Stimulated activated CD8-positive, alpha-beta memory T cell treated with anti-CD3 and anti-CD28 coated beads, Interleukin-12 subunit alpha, Interleukin-12 subunit beta, amount 100 ng/mL, for 24 hours (primary cell): ENCODE results near the gene SHMT1.
"Not testable (repeated sequence)": the region's sequence is repeated elsewhere in the genome, so short reads cannot be mapped to it uniquely, and the experiment has no call there.

Experiments used
- DNase-seq: peaks from one replicate; pipeline ENCODE4 v3.0.0-alpha.2; 2020; ENCODE audit errors: extremely low read depth

The SHMT1 gene

DNA sequence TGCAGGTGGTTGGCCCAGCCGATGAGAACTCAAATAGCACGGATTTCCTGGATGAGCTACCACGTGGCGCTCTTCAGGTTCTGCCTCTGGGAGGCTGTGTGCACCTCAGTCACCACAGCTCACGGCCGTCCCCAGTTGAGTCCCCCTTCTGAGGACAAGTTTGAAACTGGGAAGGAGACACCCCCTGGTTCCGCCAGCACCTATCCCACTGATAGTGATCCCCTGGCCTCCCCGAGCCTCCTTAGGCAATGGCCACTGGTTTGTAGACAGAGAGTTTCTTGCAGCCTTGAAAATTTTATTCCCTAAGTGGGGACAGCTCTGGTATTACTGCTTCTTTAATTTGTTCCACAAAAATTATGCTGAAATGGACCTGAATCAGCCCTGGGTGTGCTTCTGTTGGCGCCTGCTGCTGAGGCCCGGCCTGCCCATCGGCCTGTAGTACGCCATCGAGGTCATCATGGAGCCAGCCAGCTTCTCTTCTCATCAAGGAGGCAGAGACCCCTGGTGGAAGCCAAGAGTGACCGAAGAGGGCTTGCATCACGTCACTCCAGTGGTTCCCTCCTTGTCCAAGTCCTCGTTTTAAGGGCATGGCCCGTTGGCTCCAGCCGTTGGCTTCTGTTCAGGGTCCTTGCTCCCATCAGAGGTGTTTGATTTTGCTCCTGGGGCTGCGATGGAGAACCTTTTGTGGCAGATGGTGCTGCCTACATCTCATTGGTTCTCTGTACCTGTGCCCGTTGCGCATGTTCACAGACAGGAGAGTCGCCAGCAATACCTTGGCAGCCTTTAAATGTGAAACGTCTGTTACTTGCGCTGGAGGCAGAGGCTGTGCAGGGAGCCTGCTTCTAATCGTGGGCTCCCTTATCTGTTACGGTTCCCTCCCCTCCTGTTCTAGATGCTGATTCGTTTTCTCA lies 39.0 kb downstream of the SHMT1 start:
- DNase-seq, result no peak

DNA sequence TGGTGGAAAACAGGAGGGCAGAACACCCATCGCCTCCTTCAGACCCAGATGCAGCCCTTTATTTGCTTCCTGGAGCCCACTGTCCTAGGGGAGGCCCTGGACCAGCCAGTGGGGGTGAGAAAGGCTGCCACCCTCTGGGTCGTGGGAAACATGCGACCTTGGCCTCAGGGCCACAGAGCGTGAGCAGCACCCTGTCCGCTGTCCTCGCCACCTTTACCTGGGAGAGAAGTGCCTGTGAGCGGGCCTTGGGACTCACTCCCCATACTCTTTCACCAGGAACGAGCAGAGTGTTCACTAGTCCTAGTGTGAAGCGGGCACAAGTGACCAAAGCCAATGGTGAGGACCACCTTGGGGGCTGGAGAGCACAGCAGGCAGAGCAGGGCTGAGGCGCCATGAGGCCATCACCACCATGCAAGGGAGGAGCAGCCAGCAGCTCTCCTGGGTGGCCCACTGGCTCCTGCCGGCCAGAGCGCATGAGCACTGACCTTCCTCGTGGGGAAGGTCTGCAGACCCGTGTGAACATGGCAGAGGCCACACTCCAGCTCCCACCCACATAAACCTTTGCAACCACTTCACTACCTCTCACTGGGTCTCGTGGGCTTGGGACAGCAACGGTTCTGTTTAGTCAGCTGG lies 39.7 kb downstream of the SHMT1 start:
- no peak for DNase-seq

DNA sequence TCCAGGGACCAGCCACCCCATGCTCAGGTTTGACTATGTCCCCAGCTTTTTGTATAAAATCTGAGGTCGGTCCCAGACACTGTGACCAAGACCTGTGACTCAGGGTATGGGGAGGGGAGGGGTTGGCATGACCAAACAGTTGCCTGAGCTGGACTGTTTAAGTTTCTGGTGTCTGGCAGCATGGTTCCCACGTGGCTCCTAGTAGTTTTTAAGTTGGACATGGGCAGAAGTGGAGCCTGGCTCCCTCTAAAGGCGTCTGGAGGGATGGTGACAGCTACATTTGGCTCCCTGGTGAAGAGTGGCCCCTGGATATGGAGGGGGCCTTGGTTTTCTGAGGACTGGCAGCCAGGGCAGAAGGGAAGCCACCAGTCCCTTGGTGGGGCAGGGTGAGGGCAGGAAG lies 40.3 kb downstream of the SHMT1 start:
- no peak for DNase-seq

DNA sequence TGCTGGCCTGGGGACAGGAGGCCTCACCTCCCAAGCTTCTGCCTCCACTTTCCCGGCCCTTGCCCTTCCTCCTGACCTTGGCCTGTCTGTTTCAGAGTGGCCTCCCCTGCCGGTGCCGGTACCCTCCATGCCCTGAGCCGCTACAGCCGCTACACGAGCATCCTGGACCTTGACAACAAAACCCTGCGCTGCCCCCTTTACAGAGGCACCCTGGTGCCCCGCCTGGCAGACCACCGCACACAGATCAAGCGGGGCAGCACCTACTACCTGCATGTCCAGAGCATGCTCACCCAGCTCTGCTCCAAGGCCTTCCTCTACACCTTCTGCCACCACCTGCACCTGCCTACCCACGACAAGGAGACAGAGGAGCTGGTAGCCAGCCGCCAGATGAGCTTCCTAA lies 40.8 kb downstream of the SHMT1 start:
- no peak for DNase-seq

DNA sequence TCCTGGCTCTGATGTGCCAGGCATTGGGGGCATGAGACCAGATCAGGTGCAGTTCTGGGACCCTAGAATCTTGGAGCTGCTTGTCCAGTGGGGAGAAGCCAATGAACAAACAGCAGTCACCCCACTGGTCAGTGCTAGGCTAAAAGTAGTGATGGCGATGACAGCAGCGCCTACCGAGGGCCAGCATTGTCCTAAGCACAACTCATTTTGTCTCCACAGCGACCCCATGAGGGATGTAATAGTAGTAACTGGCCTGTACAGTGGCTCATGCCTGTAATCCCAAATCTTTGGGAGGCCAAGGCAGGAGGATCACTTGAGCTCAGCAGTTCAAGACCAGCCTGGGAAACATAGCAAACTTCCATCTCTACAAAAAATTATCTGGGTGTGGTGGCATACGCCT lies 42.0 kb downstream of the SHMT1 start:
- no peak for DNase-seq

DNA sequence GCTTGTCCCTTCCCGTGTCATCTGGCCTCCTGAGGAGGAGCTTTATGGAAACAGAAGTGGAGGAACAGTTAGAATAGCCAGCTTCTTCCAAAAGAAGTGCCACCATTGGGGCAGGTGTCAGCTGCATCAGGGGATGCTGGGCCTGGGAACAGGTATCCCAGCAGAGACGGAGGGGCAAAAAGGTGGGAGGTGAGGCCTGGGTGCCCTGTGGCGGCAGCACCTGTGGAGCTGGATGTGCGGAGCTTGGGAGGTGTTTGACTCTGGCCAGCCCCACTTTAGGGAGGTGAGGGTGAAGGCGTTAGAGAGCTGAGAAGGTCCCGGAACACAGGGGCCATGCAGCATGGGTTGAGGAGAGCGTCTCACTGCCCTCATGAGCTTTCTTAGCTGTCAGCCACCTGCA lies 43.0 kb downstream of the SHMT1 start:
- DNase-seq, result no peak

DNA sequence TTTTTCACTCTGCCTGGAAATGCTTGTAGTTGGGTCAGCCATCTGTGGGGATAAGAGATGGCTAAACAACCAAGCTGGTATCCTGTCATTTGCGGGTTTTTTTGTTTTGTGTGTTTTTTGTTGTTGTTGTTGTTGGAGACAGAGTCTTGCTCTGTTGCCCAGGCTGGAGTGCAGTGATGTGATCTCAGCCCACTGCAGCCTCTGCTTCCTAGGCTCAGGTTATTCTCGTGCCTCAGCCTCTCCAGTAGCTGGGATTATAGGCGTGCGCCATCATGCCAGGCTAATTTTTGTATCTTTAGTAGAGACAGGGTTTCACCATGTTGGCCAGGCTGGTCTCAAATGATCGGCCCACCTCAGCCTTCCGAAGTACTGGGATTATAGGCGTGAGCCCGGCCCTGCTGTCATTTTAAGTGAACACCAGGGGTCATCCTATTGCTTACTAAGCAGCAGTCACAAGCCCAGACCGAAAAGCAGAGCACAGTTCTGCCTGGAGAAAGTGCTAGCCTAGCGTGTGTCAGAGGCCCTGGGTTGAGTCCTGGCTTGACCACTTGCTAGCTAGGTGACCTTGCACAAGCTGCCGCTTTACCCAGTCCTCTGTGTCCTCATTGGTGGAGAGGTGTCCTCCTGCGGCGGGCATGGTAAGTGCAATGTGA lies 43.6 kb downstream of the SHMT1 start:
- no peak for DNase-seq

DNA sequence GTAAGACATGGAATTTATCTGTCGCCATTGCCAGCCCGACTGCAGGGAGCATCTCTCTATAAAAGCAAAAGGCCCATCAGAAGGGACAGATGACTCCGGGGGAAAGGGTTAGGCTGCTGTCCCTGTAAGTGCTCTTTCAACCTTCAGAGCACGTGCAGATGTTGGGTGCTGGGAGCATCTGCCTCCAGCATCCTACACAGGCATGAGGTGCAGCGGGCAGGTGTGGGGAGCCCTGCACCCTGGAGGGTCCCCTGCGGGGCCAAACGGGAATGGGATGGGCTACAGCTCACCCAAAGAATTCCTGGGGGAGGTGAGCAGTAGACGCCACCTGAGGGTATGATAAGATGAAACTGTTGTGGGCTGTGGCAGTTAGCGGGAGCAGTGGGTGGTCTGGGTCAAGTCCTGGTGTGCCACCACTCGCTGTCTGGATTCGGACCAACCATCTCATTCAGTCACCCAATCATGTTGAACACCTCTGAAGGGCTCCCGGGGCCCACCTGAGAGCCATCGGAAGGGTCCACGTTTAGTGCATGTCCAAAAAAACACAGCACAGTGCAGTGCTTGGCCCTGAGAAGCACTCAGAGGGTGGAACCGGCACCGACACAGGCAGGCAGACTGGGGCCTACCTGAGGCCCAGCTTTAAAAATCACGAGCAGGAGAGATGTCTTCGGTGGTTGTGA lies 44.4 kb downstream of the SHMT1 start:
- no peak for DNase-seq

DNA sequence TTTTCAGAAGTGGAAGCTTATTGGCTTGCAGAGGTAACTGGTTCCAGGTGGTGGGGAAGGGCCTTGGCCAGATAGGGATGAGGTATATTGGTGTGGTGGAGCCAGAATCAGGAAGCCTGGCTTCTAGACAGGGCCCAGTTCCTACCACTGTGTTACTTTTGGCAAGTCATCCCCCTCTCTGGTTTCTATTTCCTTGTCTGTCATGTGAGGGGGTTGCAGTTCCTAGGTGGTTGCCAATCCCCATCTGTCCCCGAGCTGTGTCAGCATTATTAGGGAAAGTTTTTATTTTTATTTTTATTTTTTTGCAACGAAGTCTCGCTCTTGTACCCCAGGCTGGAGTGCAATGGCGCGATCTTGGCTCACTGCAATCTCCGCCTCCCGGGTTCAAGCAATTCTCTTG lies 45.2 kb downstream of the SHMT1 start:
- DNase-seq, result no peak

DNA sequence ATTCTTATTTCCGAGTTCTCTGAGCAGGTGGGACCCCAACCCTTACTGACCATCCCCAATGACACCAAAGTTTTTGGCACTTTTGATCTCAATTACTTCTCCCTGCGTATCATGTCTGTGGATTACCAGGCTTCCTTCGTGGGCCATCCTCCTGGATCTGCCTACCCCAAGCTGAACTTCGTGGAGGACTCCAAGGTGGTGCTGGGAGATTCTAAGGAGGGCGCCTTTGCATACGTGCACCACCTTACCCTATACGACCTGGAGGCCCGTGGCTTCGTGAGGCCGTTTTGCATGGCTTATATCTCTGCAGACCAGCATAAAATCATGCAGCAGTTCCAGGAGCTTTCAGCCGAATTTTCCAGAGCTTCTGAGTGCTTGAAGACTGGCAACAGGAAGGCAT lies 47.4 kb downstream of the SHMT1 start:
- no peak for DNase-seq

DNA sequence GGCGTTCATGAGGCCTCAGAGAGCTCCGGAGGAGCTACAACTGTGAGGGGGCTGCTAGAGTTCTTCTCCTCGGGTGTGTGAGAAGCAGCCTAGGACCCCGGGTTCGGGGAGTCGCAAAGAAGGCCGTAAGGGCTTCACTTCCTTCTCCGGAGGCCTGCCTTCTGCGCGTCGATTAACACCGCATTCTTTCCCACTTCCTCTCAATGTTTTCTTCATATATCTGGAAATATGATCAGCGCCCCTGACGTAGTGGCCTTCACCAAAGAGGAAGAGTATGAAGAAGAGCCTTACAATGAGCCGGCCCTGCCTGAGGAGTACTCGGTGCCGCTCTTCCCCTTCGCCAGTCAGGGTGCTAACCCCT lies 47.8 kb downstream of the SHMT1 start:
- DNase-seq, result no peak

DNA sequence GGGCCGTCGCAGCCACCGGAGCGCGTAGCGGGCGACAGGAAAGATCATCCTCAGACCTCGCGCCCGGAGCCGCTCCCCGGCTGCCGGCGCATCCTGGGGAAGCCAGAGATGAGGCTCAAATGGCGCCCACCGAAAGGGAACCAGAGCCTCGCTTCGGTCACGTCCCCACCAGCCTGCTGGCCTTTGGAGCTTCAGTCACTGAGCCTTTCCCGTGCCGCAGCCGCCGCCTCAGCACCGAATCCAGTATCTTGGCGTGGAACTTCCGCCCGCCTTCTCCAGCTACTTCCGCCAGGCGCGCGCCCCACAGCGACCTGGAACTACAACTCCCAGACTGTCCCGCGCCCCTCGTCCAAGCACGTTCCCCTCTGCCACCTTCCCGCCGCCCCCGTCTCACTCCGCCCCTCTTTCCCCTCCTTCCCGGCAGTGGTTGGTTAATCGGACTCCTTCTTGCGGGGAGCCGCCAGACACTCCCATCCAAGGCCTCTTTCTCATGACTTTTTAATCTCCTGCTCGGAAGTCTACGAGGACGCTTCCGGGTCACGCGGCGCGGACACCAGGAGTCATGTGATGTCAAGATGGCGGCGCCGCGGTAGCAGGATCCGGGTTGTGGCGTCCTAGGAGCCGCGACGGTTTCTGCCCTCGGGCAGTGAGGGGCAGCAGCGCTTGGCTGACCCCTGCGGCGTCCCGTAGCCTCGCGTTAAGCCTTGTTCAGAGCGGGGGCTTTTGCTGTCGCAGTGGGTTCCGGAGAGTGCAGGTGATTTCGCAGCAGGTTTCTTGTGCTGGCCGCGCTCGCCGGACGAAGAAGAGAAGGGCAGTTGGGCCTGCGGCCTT lies 48.4 kb downstream of the SHMT1 start, which contains the start of the genes SMCR8 and TOP3A:
Gene SMCR8 (plus strand): TSS at position 563 of the 831 bp plus-strand sequence. CDS start 497 bp downstream, outside the sequence.
Gene TOP3A (minus strand): TSS at position 264 of the 831 bp plus-strand sequence. CDS start 216 bp downstream, at position 48.
- DNase-seq, result peak; percentile 97

DNA sequence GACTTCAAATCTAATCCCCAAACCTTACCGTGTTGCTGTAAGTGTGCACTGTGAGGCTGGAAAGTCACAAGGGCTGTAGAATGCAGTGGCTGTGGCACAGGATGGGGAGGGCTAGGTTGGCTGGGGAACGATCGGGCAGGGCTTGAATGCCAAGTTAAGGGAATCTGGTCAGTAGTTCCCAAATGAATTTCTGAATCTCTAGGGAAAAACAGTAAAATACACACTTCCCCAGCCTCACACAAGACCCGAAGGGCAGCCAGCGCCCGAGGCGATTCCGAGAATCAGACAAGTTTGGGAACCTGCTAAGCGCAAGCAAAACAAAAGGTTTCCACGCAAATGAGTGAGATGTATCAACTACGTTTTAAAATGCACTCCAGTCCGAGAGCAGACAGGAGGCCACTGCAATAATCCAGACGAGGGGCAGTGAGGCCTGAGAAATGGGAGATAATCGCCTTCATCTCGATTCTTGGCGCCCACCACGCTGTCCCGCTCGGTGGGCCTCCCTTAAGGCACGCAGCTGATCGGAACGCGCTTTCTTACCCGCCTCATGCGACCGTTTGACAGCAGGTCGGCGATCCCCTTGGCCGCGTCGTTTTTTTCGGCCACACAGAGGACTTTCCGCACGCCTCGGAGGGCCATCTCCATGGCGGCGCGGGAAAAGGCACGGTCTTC lies 49.2 kb downstream of the SHMT1 start:
- DNase-seq, result no peak

DNA sequence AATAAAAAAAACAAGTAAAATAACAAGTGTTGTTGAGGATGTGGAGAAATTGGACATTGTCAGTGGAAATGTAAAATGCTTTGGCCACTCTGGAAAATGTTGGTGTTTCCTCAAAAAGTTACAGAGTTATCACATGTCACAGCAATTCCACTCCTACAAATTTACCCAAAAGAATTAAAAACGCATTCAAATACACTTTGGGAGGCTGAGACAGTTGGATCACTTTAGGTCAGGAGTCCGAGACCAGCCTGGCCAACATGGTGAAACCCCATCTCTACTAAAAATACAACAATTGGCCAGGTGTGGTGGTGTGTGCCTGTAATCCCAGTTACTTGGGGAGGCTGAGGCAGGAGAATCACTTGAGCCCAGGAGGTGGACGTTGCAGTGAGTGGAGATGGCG lies 54.1 kb downstream of the SHMT1 start:
- DNase-seq, result no peak

DNA sequence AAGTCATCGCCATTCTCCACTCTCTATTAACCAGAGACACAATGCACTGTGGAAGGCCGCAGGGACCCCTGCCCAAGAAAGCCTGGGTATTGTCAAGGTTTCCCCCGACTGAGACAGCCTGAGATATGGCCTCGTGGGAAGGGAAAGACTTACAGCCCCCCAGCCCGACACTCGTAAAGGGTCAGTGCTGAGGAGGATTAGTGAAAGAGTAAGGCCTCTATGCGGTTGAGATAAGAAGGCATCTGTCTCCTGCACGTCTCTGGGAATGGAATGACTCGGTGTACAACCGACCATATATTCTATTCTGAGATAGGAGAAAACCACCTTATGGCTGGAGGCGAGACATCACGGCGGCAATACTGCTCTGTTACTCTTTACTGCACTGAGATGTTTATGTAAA lies 60.1 kb downstream of the SHMT1 start:
- not testable (repeated sequence) for DNase-seq

DNA sequence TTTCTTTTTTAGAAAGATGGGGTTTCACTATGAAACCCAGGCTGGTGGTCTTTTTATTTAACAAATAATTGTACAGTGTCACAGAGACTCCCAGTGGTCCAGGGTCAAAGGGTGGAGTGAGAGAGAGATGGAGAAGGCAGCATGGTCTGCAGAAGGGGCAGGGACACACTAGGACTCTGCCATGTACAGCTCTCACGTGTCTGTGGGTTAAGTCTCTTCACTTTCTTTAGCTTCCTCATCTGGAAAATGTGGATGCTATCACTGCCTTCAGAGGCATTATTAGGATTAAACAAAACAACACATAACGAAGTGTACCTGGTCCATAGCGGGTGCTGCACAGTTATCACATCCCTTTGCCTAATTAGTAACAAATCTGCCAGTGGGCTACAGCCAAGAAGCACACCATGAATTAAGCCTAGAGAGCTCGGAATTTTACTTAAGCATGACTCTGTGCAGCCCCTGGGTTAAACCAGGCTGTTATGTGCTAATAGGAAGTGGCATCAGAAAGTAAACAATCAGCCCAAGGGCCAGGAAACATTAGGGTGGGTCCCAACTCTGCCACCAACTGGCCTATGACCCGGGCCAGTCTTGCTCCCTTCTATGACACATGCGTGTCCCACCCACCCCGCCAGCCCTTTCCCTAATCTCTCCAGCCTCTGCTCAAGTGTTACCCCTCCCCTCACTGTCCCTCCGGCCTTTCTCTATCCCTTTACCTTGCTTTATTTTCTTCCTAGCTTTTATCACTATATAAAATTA lies 62.4 kb downstream of the SHMT1 start:
- DNase-seq, result no peak

DNA sequence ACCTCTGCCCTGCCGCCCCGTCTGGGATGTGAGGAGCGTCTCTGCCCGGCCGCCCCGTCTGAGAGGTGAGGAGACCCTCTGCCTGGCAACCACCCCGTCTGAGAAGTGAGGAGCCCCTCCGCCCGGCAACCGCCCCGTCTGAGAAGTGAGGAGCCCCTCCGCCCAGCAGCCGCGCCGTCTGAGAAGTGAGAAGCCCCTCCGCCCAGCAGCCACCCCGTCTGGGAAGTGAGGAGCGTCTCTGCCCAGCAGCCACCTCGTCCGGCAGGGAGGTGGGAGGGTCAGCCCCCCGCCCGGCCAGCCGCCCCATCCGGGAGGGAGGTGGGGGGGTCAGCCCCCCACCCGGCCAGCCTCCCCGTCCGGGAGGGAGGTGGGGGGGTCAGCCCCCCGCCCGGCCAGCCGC lies 65.3 kb downstream of the SHMT1 start:
- DNase-seq, result not testable (repeated sequence)

DNA sequence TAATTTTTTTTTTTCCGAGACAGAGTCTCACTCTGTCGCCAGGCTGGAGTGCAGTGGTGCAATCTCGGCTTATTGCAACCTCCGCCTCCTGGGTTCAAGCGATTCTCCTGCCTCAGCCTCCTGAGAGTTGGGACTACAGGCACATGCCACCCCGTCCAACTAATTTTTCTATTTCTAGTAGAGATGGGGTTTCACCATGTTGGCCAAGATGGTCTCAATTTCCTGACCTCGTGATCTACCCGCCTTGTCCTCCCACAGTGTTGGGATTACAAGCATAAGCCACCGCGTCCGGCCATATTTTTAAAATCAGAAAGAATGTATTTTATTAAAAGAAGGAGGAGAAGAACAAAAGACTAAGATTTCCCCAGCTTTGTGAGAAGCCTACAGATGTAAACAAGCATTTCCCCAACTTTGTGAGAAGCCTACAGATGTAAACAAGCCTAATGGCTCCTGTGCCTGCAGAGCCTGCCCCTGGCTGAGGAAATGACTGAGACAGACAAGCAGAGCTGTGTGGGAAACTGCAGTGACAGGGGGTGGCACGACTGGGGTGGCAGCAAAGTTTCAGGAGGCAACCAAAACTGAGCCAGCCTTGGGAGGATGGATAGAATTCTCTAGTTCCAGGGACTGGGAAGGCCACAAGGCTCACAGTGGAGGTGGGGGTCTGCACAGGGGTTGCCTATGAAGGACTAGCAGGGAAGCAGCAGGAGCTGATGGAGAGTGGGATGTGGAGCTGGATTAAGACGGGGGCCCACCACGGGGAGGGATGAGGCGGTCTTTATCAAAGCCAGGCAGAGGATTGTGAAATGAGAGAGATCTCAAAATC lies 71.4 kb downstream of the SHMT1 start:
- no peak for DNase-seq

DNA sequence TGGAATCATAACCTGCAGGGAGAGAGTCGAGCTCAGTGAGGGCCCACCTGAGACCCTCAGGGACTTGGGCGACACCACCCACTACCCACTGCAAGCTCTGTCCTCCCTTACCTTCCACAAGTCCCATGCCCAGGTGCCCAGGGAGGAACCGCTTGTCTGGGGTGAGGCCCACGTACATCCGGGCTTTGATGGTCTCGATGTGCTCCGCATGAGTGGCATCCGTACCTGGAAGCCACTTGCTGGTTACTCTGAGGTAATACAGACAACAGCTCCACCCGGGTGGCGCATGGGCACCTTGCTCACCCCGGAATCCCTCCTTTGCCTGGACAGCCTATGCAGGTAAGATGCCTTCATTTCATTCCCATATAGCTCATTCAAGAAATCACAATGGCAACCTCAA lies 78.1 kb downstream of the SHMT1 start:
- DNase-seq, result no peak
